Fibroblast of gingiva (primary cell): ENCODE data around the gene VSTM4.
A peak's percentile ranks its signal among the peaks of the same experiment; 100 is the strongest.

ENCODE experiments used
- DNase-seq: peaks from one replicate; pipeline ENCODE4 v3.0.0-alpha.2; 2011; ENCODE audit warnings: low read depth

Gene VSTM4, protein sequence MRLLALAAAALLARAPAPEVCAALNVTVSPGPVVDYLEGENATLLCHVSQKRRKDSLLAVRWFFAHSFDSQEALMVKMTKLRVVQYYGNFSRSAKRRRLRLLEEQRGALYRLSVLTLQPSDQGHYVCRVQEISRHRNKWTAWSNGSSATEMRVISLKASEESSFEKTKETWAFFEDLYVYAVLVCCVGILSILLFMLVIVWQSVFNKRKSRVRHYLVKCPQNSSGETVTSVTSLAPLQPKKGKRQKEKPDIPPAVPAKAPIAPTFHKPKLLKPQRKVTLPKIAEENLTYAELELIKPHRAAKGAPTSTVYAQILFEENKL

DNA sequence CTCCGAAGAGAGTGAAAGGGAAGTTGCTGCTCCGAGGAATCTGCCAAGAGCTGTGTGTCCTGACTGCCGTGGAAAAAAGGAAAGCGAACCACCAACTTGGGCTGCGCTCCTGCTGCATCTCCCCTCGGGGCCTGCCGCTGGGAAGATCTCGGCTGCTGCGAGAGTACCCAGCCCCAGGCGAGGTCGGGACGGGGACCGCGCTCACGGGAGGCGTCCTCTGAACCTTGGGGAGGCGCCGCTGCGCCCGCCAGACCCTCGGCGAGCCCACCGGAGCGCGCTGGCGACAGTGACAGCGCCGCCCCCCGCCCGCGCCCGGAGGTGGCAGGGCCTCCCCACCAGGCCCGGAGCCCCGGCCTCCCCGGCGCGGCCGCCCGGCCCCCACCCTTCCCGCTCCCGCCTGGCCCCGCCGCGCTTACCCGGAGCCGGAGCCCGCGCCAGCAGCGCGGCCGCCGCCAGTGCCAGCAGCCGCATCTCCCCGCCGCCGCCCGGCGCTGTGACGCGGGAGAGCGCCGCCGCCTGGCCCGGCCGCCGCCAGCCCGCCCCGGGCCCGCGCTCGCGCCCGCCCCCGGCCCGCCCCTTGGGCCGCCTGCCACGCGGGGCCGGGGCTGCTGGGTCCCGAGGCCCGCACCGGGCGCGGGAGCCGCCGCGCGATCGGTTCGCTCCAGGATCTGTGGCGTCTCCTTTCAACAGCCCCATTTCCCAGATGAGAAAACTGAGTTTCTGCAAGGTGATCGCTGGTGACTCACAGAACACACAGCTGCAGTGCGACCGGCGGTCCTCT lies at the start of gene VSTM4:
Gene VSTM4 (minus strand): TSS at position 508 of the 781 bp plus-strand sequence. CDS start 37 bp downstream, at position 471.
- DNase-seq = peak; percentile 41

DNA sequence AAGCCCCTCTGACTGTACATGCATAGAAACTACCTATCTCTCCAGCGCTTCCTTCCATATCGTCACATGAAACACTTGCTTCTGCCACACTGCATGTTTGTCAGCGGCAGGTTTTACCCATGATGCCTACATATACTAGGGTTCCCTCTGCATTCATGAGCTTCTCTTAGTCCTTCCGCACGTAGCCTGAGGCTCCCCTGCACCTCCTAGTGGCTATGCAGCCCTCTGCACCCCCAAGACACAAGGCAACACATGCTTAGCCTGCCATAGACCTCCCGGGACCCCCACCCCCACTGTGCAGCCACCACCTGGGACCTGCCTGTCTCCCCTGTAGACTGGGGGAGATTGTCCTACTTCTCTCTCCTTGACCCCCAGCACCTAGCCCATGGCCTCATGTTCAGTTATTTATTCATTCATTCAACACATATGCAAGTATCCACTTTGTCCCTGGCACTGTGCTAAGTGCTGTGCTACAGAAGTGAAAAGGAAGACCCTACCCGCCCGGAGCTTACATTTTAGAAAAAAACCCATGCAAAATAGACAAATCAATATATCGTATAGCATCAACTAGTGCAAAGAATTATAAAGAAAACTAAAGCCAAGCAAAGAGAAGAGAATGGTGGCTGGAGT lies 49.4 kb upstream of the VSTM4 start:
- DNase-seq = peak; percentile 42

GRCh38 chr10:49163741-49164140 lies 48.4 kb upstream of the VSTM4 start:
- no peak for DNase-seq

DNA sequence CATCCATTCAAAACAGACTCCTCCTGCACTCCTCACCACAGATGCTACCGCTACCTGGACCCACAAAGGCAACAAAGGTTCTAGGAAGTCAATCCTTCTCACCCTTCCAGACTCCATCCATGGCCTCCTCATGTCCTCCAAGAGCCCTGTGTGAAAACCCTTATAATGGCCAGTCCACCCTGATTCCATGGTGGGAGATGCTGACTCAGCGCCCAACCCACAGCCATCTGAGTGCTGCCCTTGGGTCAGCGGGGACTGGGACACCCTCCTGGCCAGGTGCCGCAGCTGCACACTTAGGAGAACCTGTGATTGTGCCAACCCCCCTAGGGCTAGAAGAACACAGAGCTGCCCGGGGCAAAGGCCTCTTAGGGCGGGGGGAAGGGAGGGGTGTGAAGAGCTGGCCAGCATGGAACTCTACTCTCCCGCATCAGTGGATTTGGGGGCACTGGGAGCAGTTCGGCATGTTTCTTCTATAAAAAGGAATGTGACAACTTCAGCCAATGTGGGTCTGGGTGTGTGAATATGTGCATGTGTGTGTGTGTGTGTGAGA lies 47.5 kb upstream of the VSTM4 start:
- DNase-seq = no peak

GRCh38 chr10:49162063-49162462 lies 46.7 kb upstream of the VSTM4 start:
- no peak for DNase-seq

GRCh38 chr10:49161411-49161997 lies 46.2 kb upstream of the VSTM4 start:
- DNase-seq = peak; percentile 58

GRCh38 chr10:49160814-49161213 lies 45.5 kb upstream of the VSTM4 start:
- DNase-seq = no peak

GRCh38 chr10:49160110-49160509 lies 44.8 kb upstream of the VSTM4 start:
- DNase-seq = no peak

- DNase-seq = no peak
Measured at GRCh38 chr10:49158915-49159314, 43.6 kb upstream of the VSTM4 start.

DNA sequence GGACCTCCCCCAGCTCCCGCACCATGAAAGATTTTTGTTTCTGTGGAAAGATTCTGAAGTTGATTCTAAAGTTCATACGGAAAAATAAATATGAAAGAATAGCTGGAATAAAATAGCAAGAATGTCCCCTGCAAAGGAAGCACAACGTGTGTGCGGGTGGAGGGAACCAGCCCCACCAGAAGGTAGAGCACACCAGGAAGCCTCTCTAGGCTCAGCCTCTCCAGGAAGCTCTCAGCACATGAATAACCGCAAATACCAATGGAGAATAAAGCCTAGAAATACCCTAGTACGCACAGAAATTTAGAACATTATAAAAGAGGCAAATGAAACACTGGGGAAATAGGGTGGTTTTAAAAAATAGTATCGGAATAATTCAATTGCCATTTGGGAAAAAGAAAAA lies 43.1 kb upstream of the VSTM4 start:
- no peak for DNase-seq

DNA sequence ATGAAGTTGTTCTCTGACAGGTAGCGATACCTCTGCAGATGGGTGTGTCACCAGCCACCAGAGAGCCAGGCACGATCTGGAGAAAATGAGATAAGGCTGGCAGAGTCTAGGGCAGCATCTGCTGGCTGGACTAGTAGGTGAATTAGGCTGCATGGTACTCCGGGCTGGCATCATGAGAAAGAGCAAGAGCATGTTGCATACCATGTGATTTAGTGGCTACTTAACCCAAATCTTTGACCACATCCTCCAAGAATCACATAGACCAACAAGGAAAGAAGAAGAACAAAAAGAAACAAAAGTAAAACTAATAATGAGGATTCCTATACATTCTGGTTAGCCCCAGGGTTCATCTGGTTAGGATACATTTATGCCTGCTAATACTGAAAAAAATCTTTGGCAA lies 41.9 kb upstream of the VSTM4 start:
- DNase-seq = no peak

DNA sequence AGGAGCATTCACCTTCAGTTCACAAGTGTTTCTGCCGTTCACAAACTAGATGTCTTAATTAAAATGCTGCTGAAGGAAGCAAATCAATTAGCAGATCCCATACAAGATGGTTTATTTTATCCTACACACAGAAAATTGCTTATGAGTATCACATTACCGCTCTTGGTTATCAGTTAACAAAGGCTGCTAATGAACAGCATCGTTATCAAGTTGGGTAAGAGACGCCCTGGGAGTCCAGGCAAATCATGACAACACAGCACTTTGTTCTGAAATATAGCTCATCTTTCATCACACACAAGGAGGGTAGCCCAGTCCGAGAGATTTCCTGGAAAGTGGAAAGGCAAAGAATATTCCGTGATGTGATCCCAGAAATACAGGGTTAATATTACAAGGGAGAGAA lies 39.3 kb upstream of the VSTM4 start:
- DNase-seq = no peak

GRCh38 chr10:49153971-49154370 lies 38.6 kb upstream of the VSTM4 start:
- no peak for DNase-seq

DNA sequence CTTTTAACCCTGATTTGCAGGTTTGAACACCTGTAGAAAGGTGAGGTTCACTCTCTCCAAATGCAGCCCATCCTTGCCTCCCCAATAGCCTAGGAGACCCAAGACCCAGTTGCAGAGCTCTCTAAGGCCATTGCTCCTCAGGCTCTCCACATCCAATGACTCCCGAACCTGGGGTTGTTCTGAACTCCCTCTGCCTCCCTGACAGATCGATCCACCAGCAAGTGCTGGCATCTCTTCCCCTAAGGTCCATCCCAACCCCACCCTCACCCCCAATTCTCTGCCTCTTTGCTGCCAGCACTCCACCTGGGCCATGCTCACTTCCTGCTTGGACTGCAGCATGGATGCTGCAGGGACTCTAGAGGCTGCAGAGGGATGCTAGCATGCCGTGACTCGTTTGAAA lies 37.8 kb upstream of the VSTM4 start:
- no peak for DNase-seq

DNA sequence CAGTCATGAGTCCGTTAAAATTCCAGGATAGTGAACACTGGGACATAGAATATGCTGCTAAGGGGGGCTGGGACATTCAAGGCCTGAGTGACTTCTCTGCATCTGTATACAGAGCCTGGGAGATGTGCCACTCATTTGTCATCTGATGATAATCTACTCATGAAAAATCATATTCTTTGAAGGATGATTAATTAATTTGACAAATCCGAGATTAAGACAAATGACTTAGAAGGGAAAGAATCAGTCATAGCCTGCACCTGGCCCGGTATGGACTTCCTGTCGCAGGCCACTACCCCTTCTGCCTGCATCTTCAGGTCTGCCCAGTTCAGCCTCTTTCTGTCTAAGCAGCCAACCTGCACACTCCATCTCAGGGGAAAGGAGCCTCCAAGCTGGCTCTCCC lies 37.3 kb upstream of the VSTM4 start:
- DNase-seq = no peak

DNA sequence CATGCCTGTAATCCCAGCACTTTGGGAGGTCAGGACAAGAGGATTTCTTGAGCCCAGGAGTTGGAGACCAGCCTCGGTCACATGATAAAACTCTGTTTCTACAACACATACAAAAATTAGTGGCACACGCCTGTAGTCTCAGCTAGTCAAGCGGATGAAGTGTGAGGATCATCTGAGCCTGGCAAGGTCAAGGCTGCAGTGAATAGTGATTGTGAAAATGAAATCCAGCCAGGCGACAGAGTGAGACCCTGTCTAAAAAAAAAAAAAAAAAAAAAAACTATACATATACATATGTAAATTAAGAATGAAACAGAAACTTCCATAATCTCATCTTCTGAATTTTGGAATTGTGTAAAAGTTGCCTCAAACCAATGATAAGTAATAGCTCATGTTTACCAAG lies 36.7 kb upstream of the VSTM4 start:
- DNase-seq = no peak

DNA sequence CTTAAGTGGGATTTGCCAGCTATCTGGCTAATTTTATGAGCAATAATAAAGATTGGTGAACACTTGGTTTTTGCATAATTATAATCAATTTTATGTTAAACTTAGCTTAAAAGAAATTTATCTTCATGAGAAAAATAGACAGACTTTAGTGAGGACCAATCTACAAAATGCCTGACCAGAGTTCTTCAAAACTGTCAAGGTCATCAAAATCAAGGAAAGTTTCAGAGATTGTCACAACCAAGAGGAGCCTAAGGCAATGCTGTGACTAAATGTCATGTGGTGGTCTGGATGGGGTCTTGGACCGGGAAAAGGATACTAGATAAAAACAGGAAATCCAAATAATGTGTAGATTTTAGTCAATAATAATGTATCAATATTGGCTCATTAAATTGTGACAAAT lies 36.2 kb upstream of the VSTM4 start:
- DNase-seq = no peak

DNA sequence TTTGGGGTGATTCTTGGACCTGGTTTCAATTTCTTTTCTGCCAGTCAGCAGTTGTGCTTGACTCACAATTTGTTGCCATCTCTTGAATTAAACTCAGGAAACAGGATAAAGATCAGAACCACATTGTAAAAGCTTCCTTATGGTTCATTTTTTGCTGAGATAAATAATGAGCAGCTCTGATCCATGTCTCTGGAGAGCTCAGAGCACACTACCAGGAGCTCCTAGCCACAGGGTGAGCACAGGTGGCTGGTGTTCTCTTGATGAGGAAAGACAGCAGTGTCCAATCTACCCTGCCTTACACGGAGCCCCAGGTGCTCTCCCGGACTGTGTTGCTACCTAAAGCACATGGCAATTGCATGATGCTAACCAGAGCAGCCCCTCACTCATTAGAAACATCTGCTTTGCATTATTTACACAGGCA lies 35.7 kb upstream of the VSTM4 start:
- DNase-seq = no peak

DNA sequence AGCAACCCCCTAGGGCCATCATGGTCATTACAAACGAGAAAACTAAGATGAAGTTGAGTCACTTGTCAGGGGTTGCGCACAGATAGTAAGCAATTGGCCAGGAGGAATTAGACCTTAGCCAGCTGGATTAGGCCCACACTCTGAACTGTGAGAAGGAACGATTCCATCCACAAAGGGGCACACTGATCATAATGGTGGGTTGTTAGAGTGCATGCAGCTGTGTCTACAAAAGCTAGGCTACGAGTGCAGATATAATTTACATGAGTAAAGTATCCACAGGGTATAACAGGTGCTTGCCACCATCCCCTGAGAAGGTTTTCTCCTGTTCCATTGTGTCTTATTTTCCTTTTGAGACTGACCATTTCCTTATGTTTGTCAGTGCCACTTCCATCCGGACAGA lies 35.1 kb upstream of the VSTM4 start:
- DNase-seq = no peak

DNA sequence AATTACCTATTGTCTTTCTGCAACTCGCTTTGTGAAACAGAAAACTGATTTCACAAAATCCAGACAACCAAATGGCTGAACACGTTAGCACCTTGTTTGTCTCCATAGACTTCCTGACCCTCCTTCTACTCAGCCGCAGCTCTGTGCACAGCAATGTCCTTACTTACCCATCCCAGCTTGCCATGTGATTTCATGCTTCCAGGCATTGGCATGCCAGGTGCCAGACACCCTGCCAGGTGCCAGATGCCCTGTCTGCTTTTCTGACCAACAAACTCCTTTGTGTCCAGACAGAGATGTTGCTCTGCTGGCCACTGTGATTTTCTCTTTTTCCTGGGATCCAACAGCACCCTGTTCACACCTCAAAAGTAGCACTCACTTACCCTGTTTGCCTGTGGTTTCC lies 34.6 kb upstream of the VSTM4 start:
- no peak for DNase-seq

GRCh38 chr10:49144058-49144720 lies 28.9 kb upstream of the VSTM4 start:
- DNase-seq = peak; percentile 76

GRCh38 chr10:49143249-49143648 lies 27.9 kb upstream of the VSTM4 start:
- no peak for DNase-seq
